K562 (cell line): ENCODE data around the gene TENM3. TPM values are rescaled to one million over a fixed set of nuclear protein-coding genes. Genes with fewer than 3 reads are reported as not detected.

Experiments used
- ATAC-seq: fragments of 200-7000 bp; cut with Tn5 transposase; 3 replicates; pipeline ENCODE4 v1.9.1; 2020; ENCODE audit warnings: moderate library complexity
- BruUV-seq: library from RNA; stranded (reverse); fragments of 400-500 nt; replicated peaks from 2 replicates; lab custom pipeline; 2021; lab: Mats Ljungman, UMichigan
- CTCF ChIA-PET: fragments of 300-600 bp; formaldehyde crosslinking; extraction: SDS; loops from one replicate; lab custom pipeline; 2021; ENCODE audit warnings: low intra/inter-chr PET ratio; lab: Yijun Ruan, JAX
- POLR2A ChIA-PET: fragments of 300-600, 350-650 bp; sonication (Branson Sonifier 250); formaldehyde crosslinking; extraction: SDS; loops from one replicate; lab custom pipeline; 2021; ENCODE audit warnings: antibody characterized with exemption, inconsistent platforms; lab: Yijun Ruan, JAX
- DNase-seq, 4 experiments: peaks; one replicate each; pipeline versions ENCODE4 v3.0.0 to v3.0.0-alpha.2; 2011 to 2018; ENCODE audit warnings: low spot score in 3 of 4, mixed read lengths in 3 of 4; ENCODE audit errors: extremely low read depth in 1 of 4
- FAIRE-seq: peaks from 2 replicates; lab custom pipeline; 2011; peaks lifted over from hg19 to GRCh38; lab: Jason Lieb, UNC
- H2AFZ ChIP-seq: 2 replicates; pipeline ENCODE4 v1.6.0; 2011; ENCODE audit warnings: low read depth, low read length, control low read depth, inconsistent platforms
- H3K27ac ChIP-seq: fragments of 200-600 bp; 3 replicates; pipeline ENCODE4 v1.8.0; 2011; ENCODE audit warnings: low read depth, mild to moderate bottlenecking, control low read depth, inconsistent platforms, low read length, moderate library complexity, mixed read lengths; ENCODE audit errors: extremely low read depth
- H3K27me3 ChIP-seq, 2 experiments: fragments of 300-600 bp in 1 of 2; 2 replicates in 1 of 2; 3 replicates in 1 of 2; pipeline versions ENCODE4 v1.6.0 to v1.8.0; 2011; ENCODE audit warnings: inconsistent platforms in 2 of 2, low read length in 2 of 2, mild to moderate bottlenecking in 1 of 2, mixed read lengths in 1 of 2, moderate library complexity in 1 of 2; ENCODE audit not compliant: control insufficient read depth in 2 of 2, insufficient read depth in 2 of 2
- H3K36me3 ChIP-seq: fragments of 300-600 bp; 3 replicates; pipeline ENCODE4 v1.8.0; 2011; ENCODE audit warnings: mild to moderate bottlenecking, low read length, inconsistent platforms; ENCODE audit not compliant: control insufficient read depth, insufficient read depth
- H3K4me1 ChIP-seq, 2 experiments: fragments of 200-600 bp in 1 of 2; replicated peaks in 1 of 2; 2 replicates in 1 of 2; 3 replicates in 1 of 2; pipeline versions ENCODE4 v1.5.1 to v1.8.0; 2011; ENCODE audit warnings: inconsistent platforms in 2 of 2, low read length in 2 of 2, mild to moderate bottlenecking in 1 of 2, mixed read lengths in 1 of 2, moderate library complexity in 1 of 2; ENCODE audit not compliant: control insufficient read depth in 2 of 2, insufficient read depth in 2 of 2
- H3K4me2 ChIP-seq: 2 replicates; pipeline ENCODE4 v1.6.1; 2011; ENCODE audit warnings: low read length, control low read depth, inconsistent platforms, mixed read lengths; ENCODE audit not compliant: insufficient read depth
- H3K4me3 ChIP-seq: fragments of 200-600 bp; sonication (generic), shearing (Covaris generic); 2 replicates; pipeline ENCODE4 v1.5.1; 2016; ENCODE audit warnings: control low read depth, inconsistent platforms
- H3K79me2 ChIP-seq: fragments of 200-600 bp; 3 replicates; pipeline ENCODE4 v1.8.0; 2011; ENCODE audit warnings: low read length, inconsistent platforms; ENCODE audit not compliant: control insufficient read depth, insufficient read depth
- H3K9ac ChIP-seq, 2 experiments: 2 replicates each; pipeline versions ENCODE4 v1.6.0 to v1.6.1; 2011; ENCODE audit warnings: low read depth in 2 of 2, low read length in 2 of 2, control low read depth in 1 of 2, inconsistent platforms in 1 of 2, mild to moderate bottlenecking in 1 of 2, mixed read lengths in 1 of 2; ENCODE audit not compliant: insufficient read depth in 1 of 2
- H3K9me1 ChIP-seq: one replicate; pipeline ENCODE4 v1.6.0; 2011; ENCODE audit warnings: inconsistent platforms, mild to moderate bottlenecking, low read length, moderate library complexity; ENCODE audit not compliant: control insufficient read depth, insufficient read depth
- H3K9me3 ChIP-seq: replicated peaks from 2 replicates; pipeline ENCODE4 v1.5.1; 2011; ENCODE audit warnings: low read depth, low read length, inconsistent platforms; ENCODE audit not compliant: control insufficient read depth, insufficient read depth
- H4K20me1 ChIP-seq: replicated peaks from 2 replicates; pipeline ENCODE4 v1.6.1; 2011; ENCODE audit warnings: low read length, inconsistent platforms, mixed read lengths; ENCODE audit not compliant: control insufficient read depth, insufficient read depth
- HOXB6 ChIP-seq: fragments of 250-450 bp; sonication (Bioruptor Pico); IDR thresholded peaks from 2 replicates; pipeline ENCODE4 v1.5.1; 2022; ENCODE audit warnings: mild to moderate bottlenecking, borderline replicate concordance
- KLF1 ChIP-seq: fragments of 450-650 bp; IDR thresholded peaks from 2 replicates; pipeline ENCODE4 v1.6.1; 2016; ENCODE audit warnings: missing genetic modification characterization, missing compliant biosample characterization
- KLF13 ChIP-seq: fragments of 450-650 bp; IDR thresholded peaks from 2 replicates; pipeline ENCODE4 v1.6.1; 2016; ENCODE audit warnings: missing genetic modification characterization, low read depth, mild to moderate bottlenecking, missing compliant biosample characterization, moderate library complexity, borderline replicate concordance
- MTF1 ChIP-seq: fragments of 250-450 bp; sonication (Bioruptor Pico); IDR thresholded peaks from 2 replicates; pipeline ENCODE4 v1.9.0; 2021; ENCODE audit warnings: moderate library complexity, mild to moderate bottlenecking, inconsistent platforms, borderline replicate concordance
- PCBP2 ChIP-seq: fragments of 200-400 bp; formaldehyde crosslinking; IDR thresholded peaks from 2 replicates; pipeline ENCODE4 v1.6.1; 2018; ENCODE audit warnings: low read length, low read depth, mild to moderate bottlenecking, moderate library complexity; ENCODE audit not compliant: poor library complexity, severe bottlenecking
- POU5F1 ChIP-seq: fragments of 150-350 bp; IDR thresholded peaks from 2 replicates; pipeline ENCODE4 v1.6.1; 2014; ENCODE audit warnings: borderline replicate concordance, low read length, low read depth, mild to moderate bottlenecking; ENCODE audit not compliant: partially characterized antibody
- RAD21 ChIP-seq, 2 experiments: fragments of 250-450 bp in 1 of 2; fragments of 450-650 bp in 1 of 2; sonication (Bioruptor Pico) in 1 of 2; formaldehyde crosslinking in 1 of 2; IDR thresholded peaks in 1 of 2; conservative IDR thresholded peaks in 1 of 2; 2 replicates each; pipeline versions ENCODE4 v1.4.0 to v1.8.0; 2020 to 2022; ENCODE audit warnings: mild to moderate bottlenecking in 2 of 2, moderate library complexity in 1 of 2
- RAD51 ChIP-seq: fragments of 450-650 bp; IDR thresholded peaks from 2 replicates; pipeline ENCODE4 v1.7.1; 2016; ENCODE audit warnings: low read depth, mild to moderate bottlenecking, borderline replicate concordance
- RUNX1 ChIP-seq: sonication (generic); IDR thresholded peaks from 2 replicates; pipeline ENCODE4 v1.6.1; 2016; ENCODE audit warnings: antibody characterized with exemption, low read depth
- SMARCB1 ChIP-seq: IDR thresholded peaks from 2 replicates; pipeline ENCODE4 v1.6.1; 2011; ENCODE audit warnings: improper control_type of control experiment, low read depth; ENCODE audit not compliant: insufficient read length
- SUPT5H ChIP-seq: fragments of 450-650 bp; IDR thresholded peaks from 2 replicates; pipeline ENCODE4 v1.6.1; 2016
- ZNF282 ChIP-seq: sonication (generic); formaldehyde crosslinking; IDR thresholded peaks from 2 replicates; pipeline ENCODE4 v1.8.1; 2023; ENCODE audit warnings: missing genetic modification reagents
- WGBS: fragments of 100-300 bp; shearing (Covaris generic); methylation state at CpG from one replicate; pipeline ENCODE4 v1.1.6; 2016; ENCODE audit warnings: low coverage, mixed read lengths; ENCODE audit not compliant: insufficient coverage; ENCODE audit errors: missing lambda C conversion rate; 5-methylcytosine and 5-hydroxymethylcytosine counted together
- in situ Hi-C: fragments of 300-500 bp; cut with MboI; formaldehyde crosslinking; loops from 4 replicates; pipeline ENCODE4 v1.15.0; 2018; ENCODE audit warnings: inconsistent platforms, mixed read lengths
- intact Hi-C: fragments of 100-400 bp; cut with micrococcal nuclease; formaldehyde crosslinking; loops from 2 replicates; pipeline ENCODE4 v1.14.2; 2022
- polyA plus RNA-seq, 8 experiments: library from polyadenylated mRNA; depleted of rRNA in 4 of 8; stranded (reverse) in 5 of 8; unstranded in 3 of 8; fragments of >200 nt; fragmentation: Nextera tagmentation in 2 of 8; fragmentation: Illumina TruSeq in 1 of 8; extraction: Ambion mirVana in 2 of 8; extraction: Trizol in 1 of 8; gene quantifications; 2 replicates each; pipeline versions ENCODE4 v1.2.1 to v1.2.3, GENCODE V29; 2011 to 2014; ENCODE audit warnings: inconsistent platforms in 1 of 8, missing spikeins in 1 of 8
- total RNA-seq, 7 experiments: library from RNA; depleted of rRNA in 6 of 7; stranded (reverse); fragments of >200 nt in 6 of 7; fragmentation: Illumina TruSeq in 2 of 7; extraction: Trizol in 2 of 7; gene quantifications; 2 replicates each; pipeline versions ENCODE4 v1.2.1 to v1.2.3, GENCODE V29; 2011 to 2021; ENCODE audit warnings: low replicate concordance in 1 of 7
- TF ChIP-seq, protein P1 (sequence below): fragments of 250-450 bp; sonication (Bioruptor Pico); IDR thresholded peaks from 2 replicates; pipeline ENCODE4 v1.8.0; 2022; ENCODE audit warnings: inconsistent platforms
- TF ChIP-seq, protein P2 (sequence below): fragments of 450-650 bp; IDR thresholded peaks from 2 replicates; pipeline ENCODE4 v1.6.1; 2016; ENCODE audit warnings: antibody characterized with exemption
- TF ChIP-seq, protein P3 (sequence below): IDR thresholded peaks from 3 replicates; pipeline ENCODE4 v1.6.1; 2011; ENCODE audit warnings: borderline replicate concordance, mild to moderate bottlenecking; ENCODE audit not compliant: insufficient read length, insufficient read depth
- TF ChIP-seq, protein P4 (sequence below): sonication (generic); formaldehyde crosslinking; IDR thresholded peaks from 2 replicates; pipeline ENCODE4 v1.8.1; 2023; ENCODE audit warnings: mild to moderate bottlenecking, missing genetic modification reagents

TENM3 gene
- total and polyA plus RNA-seq, 9 of the 15 experiments (the other 6 are each of a cell fraction or from before 2014, with no cell fraction given), result 0.01 to 0.02 TPM; not detected in 7

DNA sequence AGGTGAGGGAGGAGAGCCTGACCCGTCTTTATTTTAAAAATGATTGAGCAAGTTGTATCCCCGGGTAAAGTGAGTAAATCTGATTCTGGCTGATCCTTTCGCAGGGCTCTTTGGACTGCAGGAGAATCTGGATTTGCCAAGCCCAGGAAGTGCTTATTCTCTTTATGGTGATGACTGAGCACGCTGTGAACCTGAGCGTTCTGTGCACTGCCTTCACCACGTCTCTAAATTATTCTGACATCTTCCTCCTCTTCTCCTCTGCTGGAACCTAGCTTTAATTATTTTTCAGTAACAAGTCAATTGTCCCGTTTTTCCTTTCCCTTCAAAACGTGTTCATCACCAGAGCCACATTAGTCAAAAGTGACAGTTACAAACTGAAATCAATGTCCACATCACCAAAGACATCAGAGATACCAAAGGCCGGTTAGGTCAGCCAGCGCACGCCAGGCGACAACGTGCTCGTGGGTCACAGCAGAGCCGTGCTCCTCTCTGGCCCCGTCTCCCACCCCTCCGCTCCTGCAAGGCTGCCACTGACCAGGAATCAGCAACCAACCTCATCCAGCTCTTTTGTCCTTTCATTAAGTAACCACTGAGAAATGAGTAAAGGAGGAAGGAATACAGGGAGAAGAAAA is 599.7 kb downstream of the TENM3 start:
- Histone ChIP-seq H3K4me2 (no peak overlapping the region), H3K4me1 (no peaks in the 10 kb centered on the region; a peak in 1 of 5 replicates), H3K9me1 (no peaks in the 10 kb centered on the region), H3K9ac (no peak overlapping the region), H3K4me3 (no peak overlapping the region), H4K20me1 (no peaks in the 10 kb centered on the region), H3K79me2 (no peaks in the 10 kb centered on the region), H2AFZ (no peak overlapping the region), H3K36me3 (no peaks in the 10 kb centered on the region), H3K27ac (no peak overlapping the region), H3K9me3 (no peaks in the 10 kb centered on the region), H3K27me3 (peaks cover 32 to 94% of the 10 kb centered on the region in 2 experiments)
- BruUV-seq, result no TSS peak
- intact Hi-C loops (no loop called here), in situ Hi-C loops (no loop called here)
- ChIA-PET CTCF (no interaction called here), POLR2A (no interaction called here)
- WGBS, result 3% methylated on average over 16 of the region's 17 CpGs
- ATAC-seq (no peak), FAIRE-seq (no peak), DNase-seq (no peak)
- TF ChIP-seq RAD21 (CRISPR knock-in tag; conservative IDR thresholded peaks at IDR 0.05 in 1 of 2, IDR thresholded peaks at IDR 0.05 in 1 of 2) (no peak), SUPT5H (no peak), MTF1 (CRISPR knock-in tag) (no peak), POU5F1 (no peak), RAD51 (no peak), SMARCB1 (no peak), ZNF282 (CRISPR knock-in tag) (no peak), PCBP2 (no peak), RUNX1 (no peak), HOXB6 (no peak), KLF1 (tag) (no peak), KLF13 (tag) (no peak)
- TF ChIP-seq, protein P1, sequence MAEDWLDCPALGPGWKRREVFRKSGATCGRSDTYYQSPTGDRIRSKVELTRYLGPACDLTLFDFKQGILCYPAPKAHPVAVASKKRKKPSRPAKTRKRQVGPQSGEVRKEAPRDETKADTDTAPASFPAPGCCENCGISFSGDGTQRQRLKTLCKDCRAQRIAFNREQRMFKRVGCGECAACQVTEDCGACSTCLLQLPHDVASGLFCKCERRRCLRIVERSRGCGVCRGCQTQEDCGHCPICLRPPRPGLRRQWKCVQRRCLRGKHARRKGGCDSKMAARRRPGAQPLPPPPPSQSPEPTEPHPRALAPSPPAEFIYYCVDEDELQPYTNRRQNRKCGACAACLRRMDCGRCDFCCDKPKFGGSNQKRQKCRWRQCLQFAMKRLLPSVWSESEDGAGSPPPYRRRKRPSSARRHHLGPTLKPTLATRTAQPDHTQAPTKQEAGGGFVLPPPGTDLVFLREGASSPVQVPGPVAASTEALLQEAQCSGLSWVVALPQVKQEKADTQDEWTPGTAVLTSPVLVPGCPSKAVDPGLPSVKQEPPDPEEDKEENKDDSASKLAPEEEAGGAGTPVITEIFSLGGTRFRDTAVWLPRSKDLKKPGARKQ (CRISPR knock-in tag), result no peak
- TF ChIP-seq, protein P2, sequence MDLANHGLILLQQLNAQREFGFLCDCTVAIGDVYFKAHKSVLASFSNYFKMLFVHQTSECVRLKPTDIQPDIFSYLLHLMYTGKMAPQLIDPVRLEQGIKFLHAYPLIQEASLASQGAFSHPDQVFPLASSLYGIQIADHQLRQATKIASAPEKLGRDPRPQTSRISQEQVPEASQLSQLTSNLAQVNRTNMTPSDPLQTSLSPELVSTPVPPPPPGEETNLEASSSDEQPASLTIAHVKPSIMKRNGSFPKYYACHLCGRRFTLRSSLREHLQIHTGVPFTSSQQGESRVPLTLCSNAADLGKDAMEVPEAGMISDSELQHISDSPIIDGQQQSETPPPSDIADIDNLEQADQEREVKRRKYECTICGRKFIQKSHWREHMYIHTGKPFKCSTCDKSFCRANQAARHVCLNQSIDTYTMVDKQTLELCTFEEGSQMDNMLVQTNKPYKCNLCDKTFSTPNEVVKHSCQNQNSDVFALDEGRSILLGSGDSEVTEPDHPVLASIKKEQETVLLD, result no peak
- TF ChIP-seq, protein P3, sequence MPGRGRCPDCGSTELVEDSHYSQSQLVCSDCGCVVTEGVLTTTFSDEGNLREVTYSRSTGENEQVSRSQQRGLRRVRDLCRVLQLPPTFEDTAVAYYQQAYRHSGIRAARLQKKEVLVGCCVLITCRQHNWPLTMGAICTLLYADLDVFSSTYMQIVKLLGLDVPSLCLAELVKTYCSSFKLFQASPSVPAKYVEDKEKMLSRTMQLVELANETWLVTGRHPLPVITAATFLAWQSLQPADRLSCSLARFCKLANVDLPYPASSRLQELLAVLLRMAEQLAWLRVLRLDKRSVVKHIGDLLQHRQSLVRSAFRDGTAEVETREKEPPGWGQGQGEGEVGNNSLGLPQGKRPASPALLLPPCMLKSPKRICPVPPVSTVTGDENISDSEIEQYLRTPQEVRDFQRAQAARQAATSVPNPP, result no peak
- TF ChIP-seq, protein P4, sequence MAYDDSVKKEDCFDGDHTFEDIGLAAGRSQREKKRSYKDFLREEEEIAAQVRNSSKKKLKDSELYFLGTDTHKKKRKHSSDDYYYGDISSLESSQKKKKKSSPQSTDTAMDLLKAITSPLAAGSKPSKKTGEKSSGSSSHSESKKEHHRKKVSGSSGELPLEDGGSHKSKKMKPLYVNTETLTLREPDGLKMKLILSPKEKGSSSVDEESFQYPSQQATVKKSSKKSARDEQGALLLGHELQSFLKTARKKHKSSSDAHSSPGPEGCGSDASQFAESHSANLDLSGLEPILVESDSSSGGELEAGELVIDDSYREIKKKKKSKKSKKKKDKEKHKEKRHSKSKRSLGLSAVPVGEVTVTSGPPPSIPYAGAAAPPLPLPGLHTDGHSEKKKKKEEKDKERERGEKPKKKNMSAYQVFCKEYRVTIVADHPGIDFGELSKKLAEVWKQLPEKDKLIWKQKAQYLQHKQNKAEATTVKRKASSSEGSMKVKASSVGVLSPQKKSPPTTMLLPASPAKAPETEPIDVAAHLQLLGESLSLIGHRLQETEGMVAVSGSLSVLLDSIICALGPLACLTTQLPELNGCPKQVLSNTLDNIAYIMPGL, result no peak
